Mesenchymal stem cell (in vitro differentiated cells and primary cell): ENCODE results near the gene USF3. TPM values are rescaled to one million over a fixed set of nuclear protein-coding genes. Genes with fewer than 3 reads are reported as not detected.

ENCODE experiments used
- DNase-seq: peaks from one replicate; pipeline ENCODE4 v3.0.0-alpha.2; 2013
- H2AFZ ChIP-seq: one replicate; pipeline ENCODE4 v1.6.1; 2013; ENCODE audit warnings: low read depth, mild to moderate bottlenecking, control low read depth, inconsistent platforms, low read length, moderate library complexity
- H2AK5ac ChIP-seq: 2 replicates; pipeline ENCODE4 v1.6.1; 2013; ENCODE audit warnings: low read length, moderate library complexity, mild to moderate bottlenecking, inconsistent platforms; ENCODE audit not compliant: severe bottlenecking
- H2BK120ac ChIP-seq: one replicate; pipeline ENCODE4 v1.6.1; 2013; ENCODE audit warnings: low read depth, mild to moderate bottlenecking, inconsistent platforms, low read length, moderate library complexity
- H2BK12ac ChIP-seq, 2 experiments: one replicate each; pipeline ENCODE4 v1.6.1; 2013; ENCODE audit warnings: inconsistent platforms in 2 of 2, low read length in 2 of 2, mild to moderate bottlenecking in 2 of 2, moderate library complexity in 2 of 2, control low read depth in 1 of 2
- H2BK15ac ChIP-seq: one replicate; pipeline ENCODE4 v1.6.1; 2013; ENCODE audit warnings: mild to moderate bottlenecking, low read depth, inconsistent platforms; ENCODE audit not compliant: poor library complexity, severe bottlenecking
- H2BK5ac ChIP-seq: 2 replicates; pipeline ENCODE4 v1.6.1; 2013; ENCODE audit warnings: low read depth, mild to moderate bottlenecking, low read length, control low read depth, inconsistent platforms; ENCODE audit not compliant: poor library complexity, severe bottlenecking
- H3K14ac ChIP-seq, 2 experiments: one replicate each; pipeline ENCODE4 v1.6.1; 2013; ENCODE audit warnings: inconsistent platforms in 2 of 2, low read length in 2 of 2, control low read depth in 1 of 2, mild to moderate bottlenecking in 1 of 2, moderate library complexity in 1 of 2
- H3K18ac ChIP-seq, 2 experiments: one replicate each; pipeline ENCODE4 v1.6.1; 2013; ENCODE audit warnings: inconsistent platforms in 2 of 2, low read length in 2 of 2, control low read depth in 1 of 2, low read depth in 1 of 2, mild to moderate bottlenecking in 1 of 2
- H3K23ac ChIP-seq, 2 experiments: one replicate each; pipeline ENCODE4 v1.6.1; 2013; ENCODE audit warnings: inconsistent platforms in 2 of 2, low read length in 2 of 2, mild to moderate bottlenecking in 2 of 2, moderate library complexity in 2 of 2, control low read depth in 1 of 2
- H3K27ac ChIP-seq: 2 replicates; pipeline ENCODE4 v1.5.1; 2013; ENCODE audit warnings: mild to moderate bottlenecking, moderate library complexity, low read length, control low read depth, inconsistent platforms; ENCODE audit not compliant: poor library complexity, severe bottlenecking
- H3K27me3 ChIP-seq, 2 experiments: 2 replicates each; pipeline versions ENCODE4 v1.6.1 to v1.7.0; 2013; ENCODE audit warnings: low read length in 2 of 2, mild to moderate bottlenecking in 2 of 2, moderate library complexity in 2 of 2, control low read depth in 1 of 2, inconsistent platforms in 1 of 2; ENCODE audit not compliant: control insufficient read depth in 1 of 2, insufficient read depth in 1 of 2
- H3K36me3 ChIP-seq, 2 experiments: 2 replicates each; pipeline versions ENCODE4 v1.6.1 to v1.7.0; 2013; ENCODE audit warnings: low read length in 2 of 2, control low read depth in 1 of 2, inconsistent platforms in 1 of 2, low read depth in 1 of 2, mild to moderate bottlenecking in 1 of 2; ENCODE audit not compliant: insufficient read depth in 2 of 2, control insufficient read depth in 1 of 2
- H3K4ac ChIP-seq, 2 experiments: one replicate each; pipeline ENCODE4 v1.6.1; 2013; ENCODE audit warnings: inconsistent platforms in 2 of 2, low read length in 2 of 2, mild to moderate bottlenecking in 2 of 2, moderate library complexity in 2 of 2, control low read depth in 1 of 2, low read depth in 1 of 2
- H3K4me1 ChIP-seq: 2 replicates; pipeline ENCODE4 v1.6.1; 2013; ENCODE audit warnings: low read depth, low read length, control low read depth; ENCODE audit not compliant: control insufficient read depth, insufficient read depth
- H3K4me2 ChIP-seq: 2 replicates; pipeline ENCODE4 v1.6.1; 2013; ENCODE audit warnings: low read length, mild to moderate bottlenecking, inconsistent platforms; ENCODE audit not compliant: poor library complexity, severe bottlenecking
- H3K4me3 ChIP-seq, 2 experiments: 2 replicates each; pipeline versions ENCODE4 v1.5.1 to v1.7.0; 2013; ENCODE audit warnings: low read length in 2 of 2, mild to moderate bottlenecking in 2 of 2, control low read depth in 1 of 2, low read depth in 1 of 2; ENCODE audit not compliant: insufficient read depth in 1 of 2
- H3K79me1 ChIP-seq: replicated peaks from 2 replicates; pipeline ENCODE4 v1.6.1; 2013; ENCODE audit warnings: mild to moderate bottlenecking, control low read depth, low read length, inconsistent platforms; ENCODE audit not compliant: poor library complexity, severe bottlenecking
- H3K9ac ChIP-seq: 2 replicates; pipeline ENCODE4 v1.7.0; 2013; ENCODE audit warnings: mild to moderate bottlenecking, low read length, moderate library complexity
- H3K9me3 ChIP-seq: 2 replicates; pipeline ENCODE4 v1.7.0; 2013; ENCODE audit warnings: mild to moderate bottlenecking, low read length; ENCODE audit not compliant: control insufficient read depth
- H4K8ac ChIP-seq: one replicate; pipeline ENCODE4 v1.6.1; 2013; ENCODE audit warnings: inconsistent platforms, mild to moderate bottlenecking, low read length, moderate library complexity
- H4K91ac ChIP-seq: one replicate; pipeline ENCODE4 v1.6.1; 2013; ENCODE audit warnings: mild to moderate bottlenecking, low read length, inconsistent platforms
- WGBS: methylation state at CpG from one replicate; pipeline ENCODE4 v1.1.7; 2013; ENCODE audit warnings: mixed read lengths; 5-methylcytosine and 5-hydroxymethylcytosine counted together
- polyA plus RNA-seq, 2 experiments: library from polyadenylated mRNA; stranded (reverse); fragments of 200-250 nt; gene quantifications; one replicate each; pipeline ENCODE4 v1.2.3, GENCODE V29; 2013

USF3 gene, protein sequence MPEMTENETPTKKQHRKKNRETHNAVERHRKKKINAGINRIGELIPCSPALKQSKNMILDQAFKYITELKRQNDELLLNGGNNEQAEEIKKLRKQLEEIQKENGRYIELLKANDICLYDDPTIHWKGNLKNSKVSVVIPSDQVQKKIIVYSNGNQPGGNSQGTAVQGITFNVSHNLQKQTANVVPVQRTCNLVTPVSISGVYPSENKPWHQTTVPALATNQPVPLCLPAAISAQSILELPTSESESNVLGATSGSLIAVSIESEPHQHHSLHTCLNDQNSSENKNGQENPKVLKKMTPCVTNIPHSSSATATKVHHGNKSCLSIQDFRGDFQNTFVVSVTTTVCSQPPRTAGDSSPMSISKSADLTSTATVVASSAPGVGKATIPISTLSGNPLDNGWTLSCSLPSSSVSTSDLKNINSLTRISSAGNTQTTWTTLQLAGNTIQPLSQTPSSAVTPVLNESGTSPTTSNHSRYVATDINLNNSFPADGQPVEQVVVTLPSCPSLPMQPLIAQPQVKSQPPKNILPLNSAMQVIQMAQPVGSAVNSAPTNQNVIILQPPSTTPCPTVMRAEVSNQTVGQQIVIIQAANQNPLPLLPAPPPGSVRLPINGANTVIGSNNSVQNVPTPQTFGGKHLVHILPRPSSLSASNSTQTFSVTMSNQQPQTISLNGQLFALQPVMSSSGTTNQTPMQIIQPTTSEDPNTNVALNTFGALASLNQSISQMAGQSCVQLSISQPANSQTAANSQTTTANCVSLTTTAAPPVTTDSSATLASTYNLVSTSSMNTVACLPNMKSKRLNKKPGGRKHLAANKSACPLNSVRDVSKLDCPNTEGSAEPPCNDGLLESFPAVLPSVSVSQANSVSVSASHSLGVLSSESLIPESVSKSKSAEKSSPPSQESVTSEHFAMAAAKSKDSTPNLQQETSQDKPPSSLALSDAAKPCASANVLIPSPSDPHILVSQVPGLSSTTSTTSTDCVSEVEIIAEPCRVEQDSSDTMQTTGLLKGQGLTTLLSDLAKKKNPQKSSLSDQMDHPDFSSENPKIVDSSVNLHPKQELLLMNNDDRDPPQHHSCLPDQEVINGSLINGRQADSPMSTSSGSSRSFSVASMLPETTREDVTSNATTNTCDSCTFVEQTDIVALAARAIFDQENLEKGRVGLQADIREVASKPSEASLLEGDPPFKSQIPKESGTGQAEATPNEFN (N-terminal part only)
- 7.5 TPM for polyA plus RNA-seq (2013, experiment 1 of 2)
- polyA plus RNA-seq (2013, experiment 2 of 2): 6.6 TPM

DNA sequence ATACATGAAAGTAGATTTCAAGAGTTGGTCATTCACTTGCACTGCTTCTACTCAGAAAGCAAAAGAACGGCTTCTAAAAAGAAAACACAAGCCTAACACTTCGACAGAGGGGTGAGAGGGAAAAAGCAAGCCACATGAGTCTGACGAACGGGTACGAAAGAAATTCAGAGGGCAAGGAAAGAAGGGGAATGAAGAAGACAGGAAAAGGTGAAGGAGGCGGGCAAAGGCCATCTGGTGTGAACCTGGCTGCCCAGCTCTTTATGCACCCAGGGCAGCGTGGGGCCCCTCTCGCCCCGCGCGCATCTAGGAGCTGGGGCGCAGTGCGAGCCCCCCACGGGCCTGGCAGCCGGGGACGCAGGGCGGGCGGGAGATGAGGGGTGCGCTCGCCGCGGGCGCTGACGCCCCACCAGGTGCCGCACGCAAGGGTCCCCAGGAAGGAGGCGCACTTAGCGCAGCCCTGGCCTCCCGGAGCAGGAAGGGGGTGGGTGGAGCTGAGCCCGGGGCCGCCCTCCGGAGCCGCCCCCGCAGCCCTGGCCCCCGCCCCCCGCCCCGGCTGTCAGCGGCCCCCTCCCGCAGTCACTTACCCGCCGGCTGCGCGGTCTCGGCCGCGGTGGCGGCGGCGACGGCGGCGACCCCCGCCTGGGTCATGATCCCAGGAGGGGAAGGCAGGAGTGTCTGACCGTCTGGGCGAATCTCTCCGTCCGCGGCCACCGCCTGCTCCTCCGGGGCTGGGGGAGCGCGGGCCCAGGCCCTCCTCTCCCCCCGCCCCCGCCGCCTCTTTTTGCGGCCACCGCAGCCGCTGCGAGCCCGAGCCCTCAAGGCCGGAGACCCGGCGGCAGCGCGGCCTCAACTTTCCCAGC, at the start of gene USF3:
TSS of gene USF3 (minus strand) at position 857 of the 860 bp plus-strand sequence. CDS start 21,764 bp downstream, outside the sequence.
- Histone ChIP-seq H3K9me3 (no peaks in the 10 kb centered on the region), H4K8ac (peak within 1 kb of the TSS; percentile 96), H3K14ac (peak within 1 kb of the TSS; percentile 86 to 99), H3K23ac (peak within 1 kb of the TSS in 1 of 2 experiments; percentile 94), H3K4me1 (peaks cover 6% of the 10 kb centered on the region), H3K79me1 (peaks cover 31% of the 10 kb centered on the region), H2BK15ac (peak within 1 kb of the TSS; percentile 100), H3K9ac (peak within 1 kb of the TSS; percentile 91), H3K4me3 (peak within 1 kb of the TSS; percentile 93 to 99), H3K4me2 (peak within 1 kb of the TSS; percentile 97), H3K27ac (peak within 1 kb of the TSS; percentile 91), H3K36me3 (no peaks in the 10 kb centered on the region), H4K91ac (peak within 1 kb of the TSS; percentile 98), H3K27me3 (no peaks in the 10 kb centered on the region), H2BK5ac (peak within 1 kb of the TSS; percentile 96), H2BK120ac (peak within 1 kb of the TSS; percentile 95), H2AK5ac (peak within 1 kb of the TSS; percentile 77), H2BK12ac (peak within 1 kb of the TSS; percentile 28 to 39), H3K4ac (peak within 1 kb of the TSS; percentile 95 to 98), H2AFZ (peak within 1 kb of the TSS; percentile 94), H3K18ac (peak within 1 kb of the TSS; percentile 98 to 100)
- WGBS: 8% methylated on average over 25 of the region's 75 CpGs
- DNase-seq: peak; percentile 65

DNA sequence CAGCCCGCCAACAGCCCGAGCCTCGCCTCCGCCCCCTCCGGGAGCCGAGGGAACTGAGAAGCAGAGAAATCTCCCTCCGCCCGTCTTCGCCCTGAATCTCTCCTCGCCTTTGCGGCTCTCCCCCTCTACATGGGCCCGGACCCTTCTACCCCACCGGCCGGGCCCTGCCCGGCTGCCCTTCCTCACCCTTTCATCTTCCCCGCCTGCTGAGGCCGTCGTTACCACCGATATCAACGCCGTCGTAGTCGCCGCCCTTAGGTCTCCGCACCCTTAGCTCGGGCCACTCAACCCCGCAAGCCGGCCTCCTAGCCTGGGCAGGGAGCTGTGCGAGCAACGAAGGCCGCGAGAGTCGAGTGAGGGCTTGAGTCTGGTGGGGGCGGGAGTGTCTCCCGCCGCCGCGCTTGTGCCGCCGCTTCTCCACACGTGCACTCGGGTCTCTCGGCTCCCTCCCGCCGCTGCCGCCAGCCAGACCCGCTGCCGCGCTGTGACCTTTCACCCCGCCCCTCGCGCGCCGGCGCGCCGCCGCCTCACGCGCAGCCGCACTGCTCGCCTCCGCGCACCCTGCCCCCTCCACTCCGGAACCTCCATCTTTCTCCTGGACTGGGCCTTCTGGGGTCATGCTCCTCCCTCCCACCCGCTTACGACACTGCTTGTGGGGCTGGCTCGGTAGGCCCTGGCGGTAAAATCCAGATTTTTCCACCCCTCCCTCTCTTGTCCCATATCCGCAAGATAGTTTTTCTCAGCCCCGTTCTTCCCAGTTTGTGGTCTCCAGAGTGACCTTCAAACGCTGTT, 49.5 kb upstream of the USF3 start, which contains the start of gene NAA50:
TSS of gene NAA50 (minus strand) at position 494 of the 792 bp plus-strand sequence. CDS start at position 194, 300 bp downstream.
- Histone ChIP-seq H2BK120ac (peak within 1 kb of the TSS; percentile 77), H3K14ac (peak within 1 kb of the TSS in 1 of 2 experiments; percentile 96), H3K36me3 (peaks cover 0 to 3% of the 10 kb centered on the region in 2 experiments), H2AFZ (peak within 1 kb of the TSS; percentile 95), H3K4ac (peak within 1 kb of the TSS; percentile 70 to 98), H3K9me3 (no peaks in the 10 kb centered on the region), H2AK5ac (peak within 1 kb of the TSS; percentile 41), H4K91ac (peak within 1 kb of the TSS; percentile 94), H3K4me1 (peaks cover 6% of the 10 kb centered on the region), H2BK12ac (peak within 1 kb of the TSS; percentile 54 to 93), H3K23ac (peak within 1 kb of the TSS; percentile 45 to 96), H3K27me3 (no peaks in the 10 kb centered on the region), H3K27ac (peak within 1 kb of the TSS; percentile 99), H3K79me1 (peaks cover 2% of the 10 kb centered on the region), H3K4me3 (peak within 1 kb of the TSS; percentile 89 to 95), H3K4me2 (peak within 1 kb of the TSS; percentile 81), H3K9ac (peak within 1 kb of the TSS; percentile 98), H4K8ac (peak within 1 kb of the TSS; percentile 94), H2BK15ac (peak within 1 kb of the TSS; percentile 12), H3K18ac (peak within 1 kb of the TSS; percentile 97), H2BK5ac (peak within 1 kb of the TSS; percentile 90)
- under 1% methylated on average over 70 of the region's 72 CpGs for whole genome bisulfite sequencing
- DNase-seq: peak; percentile 96
